Left lung (tissue), 10 donors: ENCODE results near the gene ZNF445. TPM values are rescaled to one million over a fixed set of nuclear protein-coding genes. Genes with fewer than 3 reads are reported as not detected.

Experiments used
- ATAC-seq: fragments of 200-7000 bp; cut with Tn5 transposase; one replicate; pipeline ENCODE4 v1.9.1; 2020; ENCODE audit warnings: moderate library complexity
- DNase-seq, 4 donors: peaks; one replicate each; pipeline ENCODE4 v3.0.0-alpha.2; 2013 to 2020
- H3K27ac ChIP-seq, 2 donors: fragments of 200-600 bp; sonication (generic) in 1 of 2; one replicate each; pipeline versions ENCODE4 v1.5.0 to v1.8.0; 2020 to 2021
- H3K27me3 ChIP-seq, 2 donors: fragments of 200-600 bp; sonication (generic) in 1 of 2; one replicate each; pipeline versions ENCODE4 v1.5.0 to v1.8.0; 2020 to 2021
- H3K36me3 ChIP-seq, 2 donors: fragments of 200-600 bp; sonication (generic) in 1 of 2; one replicate each; pipeline versions ENCODE4 v1.5.0 to v1.8.0; 2020 to 2021
- H3K4me1 ChIP-seq, 2 donors: fragments of 200-600 bp; one replicate each; pipeline ENCODE4 v1.8.0; 2021
- H3K4me3 ChIP-seq, 2 donors: fragments of 200-600 bp; sonication (generic) in 1 of 2; one replicate each; pipeline versions ENCODE4 v1.5.0 to v1.8.0; 2020 to 2021; ENCODE audit warnings: mild to moderate bottlenecking in 1 of 2
- H3K9me3 ChIP-seq, 2 donors: fragments of 200-600 bp; sonication (generic) in 1 of 2; one replicate each; pipeline versions ENCODE4 v1.5.0 to v1.8.0; 2020 to 2021
- CTCF ChIP-seq, 2 donors: fragments of 200-600 bp; sonication (generic) in 1 of 2; IDR thresholded peaks; one replicate each; pipeline versions ENCODE4 v1.5.0 to v1.8.0; 2021; ENCODE audit warnings: antibody characterized with exemption in 2 of 2
- intact Hi-C, 2 donors: fragments of 100-400 bp; cut with DNase I; formaldehyde crosslinking; loops; one replicate each; pipeline versions ENCODE4 v1.11.2 to v1.14.2; 2022
- polyA plus RNA-seq, 6 donors: library from polyadenylated mRNA; unstranded; fragments of 120-200 nt; gene quantifications; one replicate each; pipeline ENCODE4 v1.2.1, GENCODE V29; 2013; ENCODE audit not compliant: insufficient read length in 6 of 6
- total RNA-seq, 2 donors: library from RNA; stranded (reverse); fragmentation: NEBNext Ultra II Directional; extraction: Animal tissue kit (Norgen Biotek cat#: 25700); gene quantifications; one replicate each; pipeline ENCODE4 v1.2.1, GENCODE V29; 2021
- donor health status: DM: no; HTN: yes; CAD: no.
- donor health status: DM: no; HTN: no; CAD: no.

ZNF445 gene
- total and polyA plus RNA-seq, 8 donors = 18.1 to 33.5 (median 27.8) TPM

- peaks cover 0 to 7% of the 10 kb centered on the region in 2 donors for H3K9me3 ChIP-seq
- H3K4me1 ChIP-seq = no peaks in the 10 kb centered on the region
- H3K27ac ChIP-seq = no peak overlapping the region
- ATAC-seq (no peak), DNase-seq (no peak)
- TF ChIP-seq CTCF (IDR thresholded peaks at IDR 0.05) = no peak
- peaks cover 3 to 78% of the 10 kb centered on the region in 2 donors for H3K36me3 ChIP-seq
- H3K4me3 ChIP-seq = no peak overlapping the region
- H3K27me3 ChIP-seq = no peaks in the 10 kb centered on the region
- intact Hi-C loops = no loop called here
These were observed 22.2 kb downstream of the ZNF445 start for GRCh38 chr3:44455318-44455717.

- intact Hi-C loops = no loop called here
These were observed 23.2 kb downstream of the ZNF445 start for GRCh38 chr3:44454258-44454657.

GRCh38 chr3:44451441-44451840 is 26.0 kb downstream of the ZNF445 start:
- intact Hi-C loops = no loop called here
- DNase-seq (no peak), ATAC-seq (no peak)
- peaks cover 0 to 9% of the 10 kb centered on the region in 2 donors for H3K9me3 ChIP-seq
- peaks cover 3 to 95% of the 10 kb centered on the region in 2 donors for H3K36me3 ChIP-seq
- no peak for TF ChIP-seq CTCF (IDR thresholded peaks at IDR 0.05)
- peak overlapping the region in 1 of 2 donors; percentile 37 for H3K27ac ChIP-seq
- H3K4me3 ChIP-seq = no peak overlapping the region
- no peaks in the 10 kb centered on the region for H3K27me3 ChIP-seq
- no peaks in the 10 kb centered on the region for H3K4me1 ChIP-seq

More at GRCh38 chr3:44454258-44454657, 23.2 kb downstream of the ZNF445 start:
- H3K27ac ChIP-seq = no peak overlapping the region
- no peaks in the 10 kb centered on the region for H3K9me3 ChIP-seq
- no peaks in the 10 kb centered on the region for H3K4me1 ChIP-seq
- ATAC-seq = no peak
- H3K27me3 ChIP-seq = no peaks in the 10 kb centered on the region
- H3K4me3 ChIP-seq = no peak overlapping the region
- peaks cover 3 to 86% of the 10 kb centered on the region in 2 donors for H3K36me3 ChIP-seq
- TF ChIP-seq CTCF (IDR thresholded peaks at IDR 0.05) = no peak
- DNase-seq = no peak

GRCh38 chr3:44446929-44447328 is 30.5 kb downstream of the ZNF445 start:
- Histone ChIP-seq H3K9me3 (peaks cover 0 to 9% of the 10 kb centered on the region in 2 donors), H3K4me3 (no peak overlapping the region), H3K27me3 (no peaks in the 10 kb centered on the region), H3K4me1 (peaks cover 0 to under 1% of the 10 kb centered on the region in 2 donors), H3K36me3 (peaks cover 0 to 83% of the 10 kb centered on the region in 2 donors), H3K27ac (no peak overlapping the region)
- TF ChIP-seq CTCF (IDR thresholded peaks at IDR 0.05) = no peak
- DNase-seq = no peak
- intact Hi-C loops = no loop called here
- ATAC-seq = no peak

GRCh38 chr3:44445786-44446185 is 31.7 kb downstream of the ZNF445 start:
- intact Hi-C loops = no loop called here
- Histone ChIP-seq H3K27ac (no peak overlapping the region), H3K4me1 (peaks cover 4 to 12% of the 10 kb centered on the region in 2 donors), H3K36me3 (peaks cover 0 to 72% of the 10 kb centered on the region in 2 donors), H3K9me3 (peaks cover 0 to 9% of the 10 kb centered on the region in 2 donors), H3K27me3 (no peaks in the 10 kb centered on the region), H3K4me3 (no peak overlapping the region)
- no peak for DNase-seq
- ATAC-seq = no peak
- TF ChIP-seq CTCF (IDR thresholded peaks at IDR 0.05) = no peak
